ENCODE results near the gene SEMA5B. TPM values are rescaled to one million over a fixed set of nuclear protein-coding genes. Genes with fewer than 3 reads are reported as not detected.

The SEMA5B gene
- total RNA-seq, 1 donor from 2014 or later = 61.1 TPM

- Mint-ChIP-seq H3K27me3 (ENCODE audit: unreplicated experiment) (peaks cover 6% of the 10 kb centered on the region), H3K4me1 (ENCODE audit: low read depth, unreplicated experiment) (peaks cover 50% of the 10 kb centered on the region), H3K9me3 (ENCODE audit: unreplicated experiment) (peaks cover 12% of the 10 kb centered on the region), H3K4me3 (ENCODE audit: unreplicated experiment) (peak overlapping the region; percentile 49), H3K27ac (ENCODE audit: unreplicated experiment) (peak overlapping the region; percentile 67), H3K36me3 (ENCODE audit: unreplicated experiment) (no peaks in the 10 kb centered on the region)
- peak; percentile 75 for DNase-seq
- no peak for TF ChIP-seq CTCF (IDR thresholded peaks at IDR 0.05; ENCODE audit: partially characterized antibody, unreplicated experiment)
Observed at GRCh38 chr3:122973893-122974615, 53.5 kb downstream of the SEMA5B start.

GRCh38 chr3:122972141-122972540 is 55.4 kb downstream of the SEMA5B start:
- H3K27ac Mint-ChIP-seq (ENCODE audit: unreplicated experiment) = no peak overlapping the region
- no peak for DNase-seq
- no peaks in the 10 kb centered on the region for H3K36me3 Mint-ChIP-seq (ENCODE audit: unreplicated experiment)
- peaks cover 6% of the 10 kb centered on the region for H3K27me3 Mint-ChIP-seq (ENCODE audit: unreplicated experiment)
- TF ChIP-seq CTCF (IDR thresholded peaks at IDR 0.05; ENCODE audit: partially characterized antibody, unreplicated experiment) = no peak
- H3K9me3 Mint-ChIP-seq (ENCODE audit: unreplicated experiment) = peaks cover 12% of the 10 kb centered on the region
- H3K4me1 Mint-ChIP-seq (ENCODE audit: low read depth, unreplicated experiment) = peaks cover 38% of the 10 kb centered on the region
- no peak overlapping the region for H3K4me3 Mint-ChIP-seq (ENCODE audit: unreplicated experiment)

DNA sequence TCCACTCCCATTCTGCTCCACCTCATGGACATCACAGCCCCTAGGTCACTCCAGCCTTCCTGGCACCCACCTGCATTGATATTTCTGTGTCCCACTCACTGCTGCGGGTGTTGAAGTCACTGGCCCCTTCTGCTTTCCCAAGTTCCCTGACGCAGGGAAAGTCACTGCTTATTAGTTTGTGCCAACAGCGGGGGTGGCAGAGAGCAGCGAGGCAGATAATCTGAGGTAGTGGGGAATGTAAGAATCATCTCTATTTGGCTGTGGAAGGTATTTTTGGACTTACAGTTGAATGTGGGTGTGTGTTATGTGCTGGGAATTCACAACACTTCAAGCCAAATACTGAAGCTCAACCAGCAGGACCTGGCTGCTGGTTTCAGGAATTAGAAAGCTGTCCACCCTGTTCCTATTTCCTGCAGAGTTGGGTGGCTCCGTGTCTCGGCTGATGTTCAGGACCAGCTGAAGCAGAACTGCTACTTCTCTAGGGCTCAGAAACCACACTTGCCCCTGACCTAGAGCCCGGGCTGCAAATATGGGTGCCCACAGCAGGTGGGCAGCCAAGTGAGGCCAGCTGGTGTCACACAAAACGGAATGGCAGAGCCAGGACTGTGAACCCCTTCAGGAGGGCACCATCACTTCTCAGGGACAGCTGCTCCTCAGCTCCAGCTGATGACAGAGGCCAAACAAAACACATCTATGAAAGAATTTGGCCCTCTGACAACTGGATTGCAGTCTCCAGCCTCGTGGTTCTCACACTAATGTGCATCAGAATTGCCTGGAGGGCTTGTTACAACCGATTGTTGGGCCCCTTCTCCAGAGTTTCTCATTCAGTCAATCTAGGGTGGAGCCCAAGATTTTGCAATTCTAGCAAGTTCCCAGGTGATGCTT is 57.7 kb downstream of the SEMA5B start:
- no peak for TF ChIP-seq CTCF (IDR thresholded peaks at IDR 0.05; ENCODE audit: partially characterized antibody, unreplicated experiment)
- H3K36me3 Mint-ChIP-seq (ENCODE audit: unreplicated experiment) = no peaks in the 10 kb centered on the region
- DNase-seq = no peak
- no peak overlapping the region for H3K27ac Mint-ChIP-seq (ENCODE audit: unreplicated experiment)
- H3K27me3 Mint-ChIP-seq (ENCODE audit: unreplicated experiment) = peaks cover 5% of the 10 kb centered on the region
- H3K9me3 Mint-ChIP-seq (ENCODE audit: unreplicated experiment) = peaks cover 9% of the 10 kb centered on the region
- peaks cover 30% of the 10 kb centered on the region for H3K4me1 Mint-ChIP-seq (ENCODE audit: low read depth, unreplicated experiment)
- no peak overlapping the region for H3K4me3 Mint-ChIP-seq (ENCODE audit: unreplicated experiment)

DNA sequence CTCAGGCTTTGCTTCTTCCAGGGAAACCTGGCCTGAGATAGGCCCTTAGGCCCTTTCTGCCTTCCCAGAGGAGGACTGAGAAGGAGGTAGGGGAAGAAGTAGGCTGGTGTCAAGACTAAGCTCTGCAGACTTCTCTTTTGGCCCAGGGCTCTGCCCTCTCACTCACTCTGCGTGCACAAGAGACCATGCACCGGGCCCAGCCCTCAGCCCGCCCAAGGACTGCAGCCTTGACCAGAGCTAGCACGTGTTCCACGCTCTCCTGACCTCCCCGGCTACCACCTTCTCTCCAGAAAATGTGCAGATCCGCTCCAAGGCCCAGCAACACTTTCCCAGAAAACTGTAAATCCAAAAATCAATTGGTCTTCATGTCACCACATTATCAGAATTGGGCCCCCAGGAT is 59.8 kb downstream of the SEMA5B start:
- DNase-seq = no peak
- no peaks in the 10 kb centered on the region for H3K36me3 Mint-ChIP-seq (ENCODE audit: unreplicated experiment)
- H3K4me1 Mint-ChIP-seq (ENCODE audit: low read depth, unreplicated experiment) = peaks cover 28% of the 10 kb centered on the region
- no peak overlapping the region for H3K27ac Mint-ChIP-seq (ENCODE audit: unreplicated experiment)
- peaks cover 3% of the 10 kb centered on the region for H3K27me3 Mint-ChIP-seq (ENCODE audit: unreplicated experiment)
- peaks cover 2% of the 10 kb centered on the region for H3K9me3 Mint-ChIP-seq (ENCODE audit: unreplicated experiment)
- no peak for TF ChIP-seq CTCF (IDR thresholded peaks at IDR 0.05; ENCODE audit: partially characterized antibody, unreplicated experiment)
- no peak overlapping the region for H3K4me3 Mint-ChIP-seq (ENCODE audit: unreplicated experiment)

- peaks cover 32% of the 10 kb centered on the region for H3K4me1 Mint-ChIP-seq (ENCODE audit: low read depth, unreplicated experiment)
- no peak overlapping the region for H3K27ac Mint-ChIP-seq (ENCODE audit: unreplicated experiment)
- H3K9me3 Mint-ChIP-seq (ENCODE audit: unreplicated experiment) = peaks cover 2% of the 10 kb centered on the region
- peaks cover 3% of the 10 kb centered on the region for H3K27me3 Mint-ChIP-seq (ENCODE audit: unreplicated experiment)
- H3K4me3 Mint-ChIP-seq (ENCODE audit: unreplicated experiment) = no peak overlapping the region
- H3K36me3 Mint-ChIP-seq (ENCODE audit: unreplicated experiment) = no peaks in the 10 kb centered on the region
- no peak for DNase-seq
- no peak for TF ChIP-seq CTCF (IDR thresholded peaks at IDR 0.05; ENCODE audit: partially characterized antibody, unreplicated experiment)
Observed at GRCh38 chr3:122967356-122967755, 60.2 kb downstream of the SEMA5B start.

All from glutamatergic neuron (in vitro differentiated cells).